B cell (primary cell): Measurements from ENCODE around the gene PLPPR5. TPM values are rescaled to one million over a fixed set of nuclear protein-coding genes. Genes with fewer than 3 reads are reported as not detected.

Experiments
- ATAC-seq: fragments of 200-7000 bp; cut with Tn5 transposase; one replicate; pipeline ENCODE4 v1.10.0; 2021; ENCODE audit warnings: low read depth, mild to moderate bottlenecking, moderate number of reproducible peaks, moderate library complexity
- CTCF ChIA-PET: fragments of 350-600 bp; sonication (Branson Sonifier 250); formaldehyde crosslinking; loops from one replicate; lab custom pipeline; 2021; ENCODE audit warnings: antibody characterized with exemption, inconsistent platforms; lab: Charles Lee
- POLR2A ChIA-PET: fragments of 350-600 bp; sonication (Branson Sonifier 250); formaldehyde crosslinking; loops from one replicate; lab custom pipeline; 2021; ENCODE audit warnings: antibody characterized with exemption; lab: Charles Lee
- DNase-seq: peaks from one replicate; pipeline ENCODE4 v3.0.0; 2013
- H2AFZ ChIP-seq: 2 replicates; pipeline ENCODE4 v1.6.1; 2012; ENCODE audit warnings: mild to moderate bottlenecking, low read depth, low read length; ENCODE audit not compliant: insufficient read depth, poor library complexity, severe bottlenecking
- H3K27ac ChIP-seq, 2 donors: 1 replicate in 1 of 2; 2 replicates in 1 of 2; pipeline ENCODE4 v1.5.1; 2012 to 2013; ENCODE audit warnings: low read length in 2 of 2, mild to moderate bottlenecking in 2 of 2, moderate library complexity in 1 of 2
- H3K27me3 ChIP-seq, 4 experiments: fragments of 200-600 bp in 1 of 4; sonication (generic) in 1 of 4; replicated peaks in 1 of 4; 1 replicate in 2 of 4; 2 replicates in 2 of 4; pipeline versions ENCODE4 v1.6.1 to v1.7.0; 2013 to 2016; ENCODE audit warnings: low read length in 3 of 4, mild to moderate bottlenecking in 2 of 4, mixed read lengths in 1 of 4, moderate library complexity in 1 of 4; ENCODE audit not compliant: insufficient read depth in 4 of 4, control insufficient read depth in 3 of 4; ENCODE audit errors: control extremely low read depth in 1 of 4
- H3K36me3 ChIP-seq, 2 experiments: replicated peaks in 1 of 2; 1 replicate in 1 of 2; 2 replicates in 1 of 2; pipeline versions ENCODE4 v1.6.1 to v1.7.1; 2013; ENCODE audit warnings: low read length in 1 of 2; ENCODE audit not compliant: insufficient read depth in 2 of 2, control insufficient read depth in 1 of 2; ENCODE audit errors: control extremely low read depth in 1 of 2, extremely low read depth in 1 of 2
- H3K4me1 ChIP-seq, 2 donors: fragments of 200-600 bp in 1 of 2; sonication (generic) in 1 of 2; 1 replicate in 1 of 2; 2 replicates in 1 of 2; pipeline versions ENCODE4 v1.5.1 to v1.6.1; 2013 to 2017; ENCODE audit warnings: low read length in 2 of 2; ENCODE audit not compliant: control insufficient read depth in 2 of 2, insufficient read depth in 2 of 2
- H3K4me2 ChIP-seq: replicated peaks from 2 replicates; pipeline ENCODE3; 2012; ENCODE audit warnings: mild to moderate bottlenecking, low read depth, low read length; ENCODE audit not compliant: poor library complexity, severe bottlenecking
- H3K4me3 ChIP-seq, 5 experiments: fragments of 200-600 bp in 1 of 5; sonication (generic) in 1 of 5; 1 replicate in 3 of 5; 2 replicates in 2 of 5; pipeline versions ENCODE4 v1.5.1 to v1.7.0; 2011 to 2016; ENCODE audit warnings: low read length in 4 of 5, mild to moderate bottlenecking in 4 of 5, low read depth in 2 of 5, control low read depth in 1 of 5, moderate library complexity in 1 of 5; ENCODE audit not compliant: insufficient read depth in 1 of 5; ENCODE audit errors: control extremely low read depth in 1 of 5, extremely low read depth in 1 of 5
- H3K79me2 ChIP-seq: fragments of 200-600 bp; sonication (generic); one replicate; pipeline ENCODE4 v1.6.0; 2016; ENCODE audit warnings: low read length; ENCODE audit not compliant: control insufficient read depth, insufficient read depth
- H3K9ac ChIP-seq: fragments of 200-600 bp; sonication (generic); 2 replicates; pipeline ENCODE4 v1.6.1; 2017; ENCODE audit warnings: mild to moderate bottlenecking, low read length, moderate library complexity
- H3K9me3 ChIP-seq, 3 donors: one replicate each; pipeline versions ENCODE4 v1.6.1 to v1.7.1; 2013; ENCODE audit warnings: low read length in 2 of 3; ENCODE audit not compliant: control insufficient read depth in 2 of 3, insufficient read depth in 1 of 3; ENCODE audit errors: control extremely low read depth in 1 of 3
- H4K20me1 ChIP-seq: 2 replicates; pipeline ENCODE4 v1.6.0; 2012; ENCODE audit warnings: mild to moderate bottlenecking, low read length; ENCODE audit not compliant: insufficient read depth, control insufficient read depth, poor library complexity, severe bottlenecking
- H3K27ac Mint-ChIP-seq: one replicate; pipeline ENCODE4 v1.8.0; 2021; ENCODE audit warnings: mixed read lengths
- H3K27me3 Mint-ChIP-seq: one replicate; pipeline ENCODE4 v1.8.0; 2021; ENCODE audit warnings: mixed read lengths
- H3K4me1 Mint-ChIP-seq: one replicate; pipeline ENCODE4 v1.8.0; 2021; ENCODE audit warnings: mixed read lengths
- H3K4me3 Mint-ChIP-seq: one replicate; pipeline ENCODE4 v1.8.0; 2021; ENCODE audit warnings: mixed read lengths
- H3K9me3 Mint-ChIP-seq: one replicate; pipeline ENCODE4 v1.8.0; 2022; ENCODE audit warnings: mixed read lengths; ENCODE audit not compliant: insufficient read depth
- CTCF ChIP-seq: fragments of 200-600 bp; IDR thresholded peaks from one replicate; pipeline ENCODE4 v1.8.0; 2022; ENCODE audit warnings: antibody characterized with exemption, mild to moderate bottlenecking
- EZH2 ChIP-seq: IDR thresholded peaks from 2 replicates; pipeline ENCODE4 v1.6.1; 2012; ENCODE audit warnings: borderline replicate concordance, low read depth, mild to moderate bottlenecking, moderate library complexity, low read length; ENCODE audit not compliant: insufficient read depth, poor library complexity, severe bottlenecking
- WGBS: methylation state at CpG from one replicate; pipeline ENCODE4 v1.1.5; 2013; ENCODE audit warnings: missing lambda C conversion rate; ENCODE audit not compliant: insufficient coverage; 5-methylcytosine and 5-hydroxymethylcytosine counted together
- intact Hi-C: fragments of 100-400 bp; cut with micrococcal nuclease; formaldehyde crosslinking; loops from one replicate; pipeline ENCODE4 v1.10.0; 2022
- polyA plus RNA-seq: library from polyadenylated mRNA; depleted of rRNA; stranded (reverse); fragments of >200 nt; gene quantifications from 2 replicates; pipeline ENCODE4 v1.2.3, GENCODE V29; 2012
- total RNA-seq, 2 donors: library from RNA; stranded (reverse); fragments of 120-200 nt in 1 of 2; gene quantifications; 1 replicate in 1 of 2; 2 replicates in 1 of 2; pipeline versions ENCODE4 v1.2.3 to v1.2.4, GENCODE V29; 2013 to 2022

The PLPPR5 gene
- total and polyA plus RNA-seq, 2 donors (not counting 1 experiment from before 2014, with no cell fraction given) = not detected

DNA sequence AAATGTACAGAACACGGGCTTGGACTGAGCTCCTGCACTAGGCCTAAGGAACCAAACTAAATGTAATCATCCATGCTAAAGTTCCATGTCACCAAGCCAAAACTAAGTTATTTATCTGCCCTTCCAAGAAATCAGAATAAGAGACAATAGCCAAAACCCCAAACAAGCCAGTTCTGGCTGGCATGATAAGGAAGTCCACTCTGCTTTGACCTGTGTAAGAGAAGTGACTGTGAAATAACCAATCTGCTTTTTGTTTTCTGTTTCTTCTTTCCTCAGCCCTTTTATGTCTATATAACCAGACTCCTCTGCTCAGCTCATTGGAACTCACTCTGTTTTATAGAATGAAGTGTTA lies 15.1 kb downstream of the PLPPR5 start:
- intact Hi-C loops = no loop called here
- Mint-ChIP-seq H3K9me3 (no peaks in the 10 kb centered on the region), H3K4me3 (no peak overlapping the region), H3K4me1 (no peaks in the 10 kb centered on the region), H3K27me3 (no peaks in the 10 kb centered on the region), H3K27ac (no peak overlapping the region)
- DNase-seq (no peak), ATAC-seq (no peak)
- no peak for TF ChIP-seq CTCF
- no peak for TF ChIP-seq EZH2
- Histone ChIP-seq H3K4me2 (no peak overlapping the region), H3K27me3 (no peaks in the 10 kb centered on the region), H3K9ac (no peak overlapping the region), H3K4me3 (no peak overlapping the region), H3K9me3 (peaks cover 0 to 1% (median 0%) of the 10 kb centered on the region in 3 donors), H3K4me1 (no peaks in the 10 kb centered on the region), H3K27ac (no peak overlapping the region), H3K36me3 (no peaks in the 10 kb centered on the region), H2AFZ (no peak overlapping the region), H3K79me2 (no peaks in the 10 kb centered on the region), H4K20me1 (no peaks in the 10 kb centered on the region)
- WGBS = 86% methylated on average over 1 of the region's 1 CpG
- ChIA-PET CTCF (no interaction called here), POLR2A (no interaction called here)

DNA sequence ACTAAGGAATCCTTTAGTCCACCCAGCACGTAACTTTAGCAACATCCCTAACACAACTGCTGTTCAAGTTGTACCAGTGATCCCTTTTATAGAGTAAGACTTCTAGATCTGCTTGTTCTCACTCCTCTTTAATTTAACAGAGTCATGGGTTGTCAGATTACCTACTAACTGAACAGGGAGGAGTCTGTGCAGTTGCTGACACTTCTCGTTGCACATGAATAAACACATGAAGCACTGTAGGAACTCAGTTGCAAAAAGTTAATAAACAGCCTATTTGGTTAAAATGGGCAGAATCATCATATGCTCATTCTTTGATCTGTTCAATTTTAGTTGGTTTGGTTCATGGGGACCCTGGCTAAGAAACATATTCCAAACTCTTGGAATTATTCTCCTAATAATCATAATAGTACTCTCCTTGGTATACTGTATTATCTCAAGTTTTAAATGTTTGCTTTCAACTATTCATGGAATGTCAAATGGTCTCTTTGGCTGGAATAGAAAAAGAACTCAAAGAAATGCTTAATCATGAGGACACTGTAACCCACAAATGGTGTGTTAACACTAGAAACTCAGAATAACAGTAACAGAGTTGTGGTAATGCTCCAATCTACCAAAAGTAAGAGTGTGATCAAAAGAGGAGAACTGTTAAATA lies 15.6 kb downstream of the PLPPR5 start:
- H3K4me3 ChIP-seq = no peak overlapping the region
- TF ChIP-seq EZH2 (no peak), CTCF (no peak)
- no peak overlapping the region for H2AFZ ChIP-seq
- H3K27me3 ChIP-seq = no peaks in the 10 kb centered on the region
- no peak overlapping the region for H3K4me2 ChIP-seq
- no peak overlapping the region for H3K27ac ChIP-seq
- H3K9me3 ChIP-seq = peaks cover 0 to 1% (median 0%) of the 10 kb centered on the region in 3 donors
- POLR2A ChIA-PET = no interaction called here
- H3K36me3 ChIP-seq = no peaks in the 10 kb centered on the region
- ATAC-seq (no peak), DNase-seq (no peak)
- CTCF ChIA-PET = no interaction called here
- H3K9ac ChIP-seq = no peak overlapping the region
- no peaks in the 10 kb centered on the region for H3K4me1 ChIP-seq
- Mint-ChIP-seq H3K27me3 (no peaks in the 10 kb centered on the region), H3K27ac (no peak overlapping the region), H3K4me3 (no peak overlapping the region), H3K9me3 (no peaks in the 10 kb centered on the region), H3K4me1 (no peaks in the 10 kb centered on the region)
- WGBS = 80% methylated on average over 1 of the region's 2 CpGs
- intact Hi-C loops = no loop called here
- H4K20me1 ChIP-seq = no peaks in the 10 kb centered on the region
- no peaks in the 10 kb centered on the region for H3K79me2 ChIP-seq
